Heart left ventricle (tissue), 13 donors: ENCODE results near the gene HLF.

ENCODE experiments used
- CTCF ChIP-seq, 12 donors: fragments of 200-600 bp; sonication (generic) in 4 of 12; IDR thresholded peaks; one replicate each; pipeline versions ENCODE4 v1.5.0 to v1.8.0; 2018 to 2022; ENCODE audit warnings: antibody characterized with exemption in 12 of 12, mild to moderate bottlenecking in 5 of 12
- POLR2A ChIP-seq, 2 donors: fragments of 450-650 bp; IDR thresholded peaks; one replicate each; pipeline ENCODE4 v1.6.1; 2017; ENCODE audit warnings: antibody characterized with exemption in 2 of 2, mild to moderate bottlenecking in 2 of 2, moderate library complexity in 2 of 2
- donor health status: ischemic (EF 13 %, LVEDD 7.1; RV severe dilation, severe dysfunction).
- donor health status: DM: no; HTN: yes; CAD: no.
- donor health status: DM: no; HTN: no; CAD: no.
- donor health status: ischemic (EF 25% LVEDD 6.9; RV normal size, moderate dysfunction).
- donor health status: ischemic (EF 25% LVEDD 5.7; RV mildly dilated, moderate dysfunction).
- donor health status: ischemic (EF 35%, LVEDD 5.7; RV mildly dilated, moderate dysfunction).
- donor health status: nonischemic (EF 11% LVEDD 7.7; RV severe dilation, severe dysfunction).
- donor health status: DM: yes; HTN: yes; CAD: no.
- donor health status: PGD.
- donor health status: ischemic (EF 29% LVEDD 5.4; RV normal size, mild dysfunction).
- donor health status: nonischemic (EF 23%, LVEDD 6.1; RV moderate dilation, normal function).

GRCh38 chr17:55296699-55297098 lies 31.9 kb downstream of the HLF start:
- TF ChIP-seq POLR2A (IDR thresholded peaks at IDR 0.05) = no peak
- TF ChIP-seq CTCF (IDR thresholded peaks at IDR 0.05) = no peak
